Ovary (tissue), 9 donors: ENCODE data around the gene PSEN2. TPM values are rescaled to one million over a fixed set of nuclear protein-coding genes. Genes with fewer than 3 reads are reported as not detected.
"Not testable (repeated sequence)": the region's sequence is repeated elsewhere in the genome, so short reads cannot be mapped to it uniquely, and the experiment has no call there.

Source experiments
- DNase-seq, 5 donors: peaks; one replicate each; pipeline ENCODE4 v3.0.0-alpha.2; 2019 to 2020
- H3K27ac ChIP-seq, 2 donors: fragments of 200-600 bp; one replicate each; pipeline versions ENCODE4 v1.5.1 to v1.8.0; 2019 to 2022
- H3K27me3 ChIP-seq: fragments of 200-600 bp; one replicate; pipeline ENCODE4 v1.8.0; 2022
- H3K36me3 ChIP-seq: fragments of 200-600 bp; sonication (generic); one replicate; pipeline ENCODE4 v1.5.1; 2019
- H3K4me1 ChIP-seq: one replicate; pipeline ENCODE4 v1.8.1; 2013; ENCODE audit warnings: mild to moderate bottlenecking, moderate library complexity; ENCODE audit not compliant: insufficient read depth
- H3K4me3 ChIP-seq: fragments of 200-600 bp; sonication (generic); one replicate; pipeline ENCODE4 v1.5.1; 2017
- H3K9me3 ChIP-seq, 2 donors: fragments of 200-600 bp in 1 of 2; sonication (generic) in 1 of 2; one replicate each; pipeline versions ENCODE4 v1.5.1 to v1.8.1; 2013 to 2019; ENCODE audit warnings: mild to moderate bottlenecking in 1 of 2, moderate library complexity in 1 of 2
- CTCF ChIP-seq, 3 donors: fragments of 450-650 bp in 2 of 3; fragments of 200-600 bp in 1 of 3; IDR thresholded peaks; one replicate each; pipeline versions ENCODE4 v1.5.1 to v1.8.0; 2016 to 2022; ENCODE audit warnings: antibody characterized with exemption in 3 of 3, mild to moderate bottlenecking in 1 of 3
- EP300 ChIP-seq: sonication (generic); formaldehyde crosslinking; IDR thresholded peaks from one replicate; pipeline ENCODE4 v1.6.1; 2017; ENCODE audit warnings: antibody characterized with exemption
- POLR2A ChIP-seq: fragments of 450-650 bp; IDR thresholded peaks from one replicate; pipeline ENCODE4 v1.6.1; 2017; ENCODE audit warnings: antibody characterized with exemption, mild to moderate bottlenecking, moderate library complexity
- WGBS, 3 donors: extraction: QIAGEN DNeasy Blood & Tissue Kit in 1 of 3; methylation state at CpG; one replicate each; pipeline versions ENCODE4 v1.1.5 to v1.1.7; 2013 to 2017; 5-methylcytosine and 5-hydroxymethylcytosine counted together
- intact Hi-C, 4 donors: fragments of 100-400 bp; cut with DNase I; formaldehyde crosslinking; loops; one replicate each; pipeline versions ENCODE4 v1.11.0 to v1.15.1; 2022 to 2023
- polyA plus RNA-seq, 2 donors: library from polyadenylated mRNA; stranded (reverse); fragments of 200-250 nt in 1 of 2; fragments of 350-450 nt in 1 of 2; fragmentation: Illumina TruSeq in 1 of 2; extraction: RNeasy Lipid Tissue Mini Kit (QIAGEN cat#74804) in 1 of 2; gene quantifications; one replicate each; pipeline ENCODE4 v1.2.3, GENCODE V29; 2013 to 2014
- total RNA-seq, 7 donors: library from RNA; depleted of rRNA in 2 of 7; stranded (reverse); fragments of >200 nt in 2 of 7; fragmentation: NEBNext Ultra II Directional in 3 of 7; extraction: Animal tissue kit (Norgen Biotek cat#: 25700) in 3 of 7; gene quantifications; one replicate each; pipeline versions ENCODE4 v1.1.0 to v1.2.4, GENCODE V29; 2016 to 2023
- donor health status: DM: no; HTN: no; CAD: no; lungs with moderate emphysema.
- donor health status: DM: no; HTN: no; CAD: no.
- donor health status: Bipolar disorder and iron deficiency.
- donor health status: DM: yes; HTN: yes; CAD: no.
- donor health status: DM: no; HTN: no; CAD: no.
- donor health status: DM: yes; HTN: yes; CAD: no.

Gene PSEN2
- total and polyA plus RNA-seq, 9 donors: 17.8 to 37.0 (median 24.6) TPM

GRCh38 chr1:226846786-226847185, 23.6 kb upstream of the PSEN2 start:
- H3K9me3 ChIP-seq: no peaks in the 10 kb centered on the region
- H3K4me1 ChIP-seq: no peaks in the 10 kb centered on the region
- WGBS, 3 donors: 29 to 41% (median 35%) methylated on average over 1 of the region's 1 CpG

GRCh38 chr1:226854548-226854947, 15.9 kb upstream of the PSEN2 start:
- intact Hi-C loops, DNase-seq, H3K9me3 ChIP-seq, H3K4me1 ChIP-seq, H3K27me3 ChIP-seq, H3K27ac ChIP-seq, H3K4me3 ChIP-seq, H3K36me3 ChIP-seq: not testable (repeated sequence)
- WGBS, 3 donors: 81 to 93% (median 91%) methylated on average over 1 of the region's 1 CpG

More at GRCh38 chr1:226846786-226847185, 23.6 kb upstream of the PSEN2 start:
- no peaks in the 10 kb centered on the region for H3K27me3 ChIP-seq
- intact Hi-C loops: no loop called here
- no peaks in the 10 kb centered on the region for H3K36me3 ChIP-seq
- TF ChIP-seq CTCF (IDR thresholded peaks at IDR 0.05) (no peak), POLR2A (no peak), EP300 (no peak)
- H3K4me3 ChIP-seq: no peak overlapping the region
- DNase-seq: no peak
- no peak overlapping the region for H3K27ac ChIP-seq

GRCh38 chr1:226862890-226863289, 7.5 kb upstream of the PSEN2 start:
- Histone ChIP-seq H3K9me3 (no peaks in the 10 kb centered on the region), H3K27ac (no peak overlapping the region), H3K4me3 (no peak overlapping the region), H3K4me1 (no peaks in the 10 kb centered on the region), H3K27me3 (no peaks in the 10 kb centered on the region), H3K36me3 (no peaks in the 10 kb centered on the region)
- intact Hi-C loops: no loop called here
- TF ChIP-seq CTCF (IDR thresholded peaks at IDR 0.05): no peak
- no peak for TF ChIP-seq POLR2A
- TF ChIP-seq EP300: no peak
- no peak for DNase-seq

- no peaks in the 10 kb centered on the region for H3K4me1 ChIP-seq
- H3K9me3 ChIP-seq: no peaks in the 10 kb centered on the region
- TF ChIP-seq EP300 (no peak), POLR2A (no peak), CTCF (IDR thresholded peaks at IDR 0.05) (no peak)
- 52 to 60% (median 52%) methylated on average over 5 of the region's 5 CpGs for WGBS, 3 donors
- no peaks in the 10 kb centered on the region for H3K27me3 ChIP-seq
- intact Hi-C loops: no loop called here
- no peaks in the 10 kb centered on the region for H3K36me3 ChIP-seq
- H3K4me3 ChIP-seq: no peak overlapping the region
- H3K27ac ChIP-seq: no peak overlapping the region
- no peak for DNase-seq
These were observed 7.0 kb upstream of the PSEN2 start for GRCh38 chr1:226863446-226863845.

GRCh38 chr1:226864311-226864710, 6.1 kb upstream of the PSEN2 start:
- intact Hi-C loops: no loop called here
- WGBS, 3 donors: 96 to 97% (median 97%) methylated on average over 4 of the region's 4 CpGs
- Histone ChIP-seq H3K9me3 (no peaks in the 10 kb centered on the region), H3K27ac (no peak overlapping the region), H3K4me1 (no peaks in the 10 kb centered on the region), H3K27me3 (no peaks in the 10 kb centered on the region), H3K36me3 (no peaks in the 10 kb centered on the region), H3K4me3 (no peak overlapping the region)
- no peak for DNase-seq
- TF ChIP-seq POLR2A (no peak), EP300 (no peak), CTCF (IDR thresholded peaks at IDR 0.05) (no peak)
